ENCODE measurements around the gene SLC6A6. TPM values are rescaled to one million over a fixed set of nuclear protein-coding genes. Genes with fewer than 3 reads are reported as not detected.
"Not testable (repeated sequence)": the region's sequence is repeated elsewhere in the genome, so short reads cannot be mapped to it uniquely, and the experiment has no call there.

SLC6A6 gene
- total RNA-seq, 4 donors from 2014 or later: 34.4 to 166 (median 55.2) TPM

DNA sequence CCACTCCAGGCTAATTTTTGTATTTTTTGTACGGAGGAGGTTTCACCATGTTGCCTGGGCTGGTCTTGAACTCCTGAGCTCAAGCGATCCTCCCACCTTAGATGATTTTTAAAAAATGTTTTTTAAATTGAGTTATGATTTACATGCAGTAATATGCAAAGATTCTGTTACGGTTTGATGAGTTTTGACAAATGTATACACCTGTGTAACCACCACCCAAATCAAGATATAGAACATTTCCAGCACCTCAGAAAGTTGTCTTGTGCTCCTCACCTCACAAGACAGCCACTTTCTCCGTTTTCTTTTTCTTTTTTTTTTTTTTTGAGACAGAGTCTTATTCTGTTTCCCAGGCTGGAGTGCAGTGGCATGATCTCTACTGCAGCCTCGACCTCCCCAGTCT lies 4.8 kb downstream of the SLC6A6 start:
- no peak for DNase-seq (ENCODE audit: low spot score in 2 of 2)
- intact Hi-C loops (cut with DNase I; ENCODE audit: low total_unique reads): no loop called here

DNA sequence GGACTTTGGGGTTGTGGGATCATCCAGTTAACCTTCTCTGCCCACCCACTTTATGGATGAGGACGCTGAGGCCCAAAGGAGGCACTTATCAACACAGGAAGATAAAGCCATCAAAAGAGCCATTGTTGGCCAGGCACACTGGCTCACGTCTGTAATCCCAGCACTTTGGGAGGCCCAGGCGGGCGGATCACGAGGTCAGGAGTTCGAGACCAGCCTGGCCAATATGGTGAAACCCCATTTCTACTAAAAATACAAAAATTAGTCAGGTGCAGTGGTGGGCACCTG lies 7.3 kb downstream of the SLC6A6 start:
- intact Hi-C loops (cut with DNase I; ENCODE audit: low total_unique reads); H3K4me3 ChIP-seq (ENCODE audit: low read depth, poor library complexity, severe bottlenecking); DNase-seq (ENCODE audit: low spot score in 2 of 2): not testable (repeated sequence)
- WGBS, 2 donors: 89 to 92% methylated on average over 6 of the region's 6 CpGs

More for the DNA sequence above, 4.8 kb downstream of the SLC6A6 start:
- WGBS, 2 donors: 85 to 93% methylated on average over 5 of the region's 5 CpGs
- H3K4me3 ChIP-seq (ENCODE audit: low read depth, poor library complexity, severe bottlenecking): no peak overlapping the region
- TF ChIP-seq, protein P1, sequence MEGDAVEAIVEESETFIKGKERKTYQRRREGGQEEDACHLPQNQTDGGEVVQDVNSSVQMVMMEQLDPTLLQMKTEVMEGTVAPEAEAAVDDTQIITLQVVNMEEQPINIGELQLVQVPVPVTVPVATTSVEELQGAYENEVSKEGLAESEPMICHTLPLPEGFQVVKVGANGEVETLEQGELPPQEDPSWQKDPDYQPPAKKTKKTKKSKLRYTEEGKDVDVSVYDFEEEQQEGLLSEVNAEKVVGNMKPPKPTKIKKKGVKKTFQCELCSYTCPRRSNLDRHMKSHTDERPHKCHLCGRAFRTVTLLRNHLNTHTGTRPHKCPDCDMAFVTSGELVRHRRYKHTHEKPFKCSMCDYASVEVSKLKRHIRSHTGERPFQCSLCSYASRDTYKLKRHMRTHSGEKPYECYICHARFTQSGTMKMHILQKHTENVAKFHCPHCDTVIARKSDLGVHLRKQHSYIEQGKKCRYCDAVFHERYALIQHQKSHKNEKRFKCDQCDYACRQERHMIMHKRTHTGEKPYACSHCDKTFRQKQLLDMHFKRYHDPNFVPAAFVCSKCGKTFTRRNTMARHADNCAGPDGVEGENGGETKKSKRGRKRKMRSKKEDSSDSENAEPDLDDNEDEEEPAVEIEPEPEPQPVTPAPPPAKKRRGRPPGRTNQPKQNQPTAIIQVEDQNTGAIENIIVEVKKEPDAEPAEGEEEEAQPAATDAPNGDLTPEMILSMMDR (IDR thresholded peaks at IDR 0.05): no peak
- TF ChIP-seq POLR2A (IDR thresholded peaks at IDR 0.05): no peak

DNA sequence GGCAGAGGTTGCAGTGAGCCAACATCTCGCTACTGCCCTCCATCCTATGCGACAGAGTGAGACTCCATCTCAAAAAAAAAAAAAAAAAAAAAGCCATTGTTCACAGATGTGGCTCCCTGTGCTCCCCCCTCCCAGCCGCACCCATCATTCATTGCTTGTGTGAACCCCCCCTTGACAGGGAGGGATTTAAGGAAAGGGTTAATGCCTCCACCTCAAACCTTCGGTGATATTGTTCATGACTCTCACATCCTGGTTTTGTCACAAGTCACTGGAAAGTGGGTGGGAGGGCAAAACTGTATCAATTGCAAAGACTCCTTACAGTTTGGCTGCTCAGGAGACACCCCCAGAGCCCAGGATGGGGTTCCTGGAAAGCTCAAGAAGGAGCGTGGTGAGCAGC lies 7.7 kb downstream of the SLC6A6 start:
- no peak for DNase-seq (ENCODE audit: low spot score in 2 of 2)
- TF ChIP-seq POLR2A (IDR thresholded peaks at IDR 0.05): no peak
- TF ChIP-seq, protein P1 (IDR thresholded peaks at IDR 0.05): no peak
- WGBS, 2 donors: 83 to 88% methylated on average over 5 of the region's 5 CpGs
- H3K4me3 ChIP-seq (ENCODE audit: low read depth, poor library complexity, severe bottlenecking): no peak overlapping the region
- intact Hi-C loops (cut with DNase I; ENCODE audit: low total_unique reads): no loop called here

DNA sequence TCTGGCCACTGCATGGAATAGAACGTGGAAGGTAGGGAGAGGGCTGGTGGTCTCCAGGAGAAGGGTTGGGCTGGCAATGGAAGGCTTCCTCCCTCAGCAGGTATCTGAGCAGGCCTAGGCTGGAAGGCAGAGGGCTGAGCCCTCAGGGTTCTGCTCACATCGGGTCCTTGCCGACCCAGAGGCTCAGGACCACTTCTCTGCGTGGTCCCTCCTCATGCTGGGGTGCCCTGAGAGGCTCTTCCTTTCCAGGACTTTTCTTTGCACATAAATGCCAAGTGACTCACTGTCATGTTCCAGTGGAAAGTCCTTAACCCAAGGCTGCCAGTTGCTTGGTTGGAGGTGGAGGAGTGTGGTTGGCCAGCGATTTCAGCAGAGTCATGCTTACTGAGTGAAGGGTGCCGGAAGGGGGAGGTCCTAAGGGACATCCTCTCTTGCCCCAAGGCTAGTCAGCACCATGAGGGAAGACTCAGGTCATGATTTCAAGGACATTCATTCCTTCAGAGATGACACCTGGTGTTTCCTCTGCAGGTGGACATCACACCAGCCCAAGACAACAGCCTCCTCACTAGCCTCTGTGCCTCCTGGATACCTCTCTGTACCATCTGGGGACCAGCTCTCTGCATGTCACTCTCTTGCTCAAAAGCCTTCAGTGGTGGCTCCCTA lies 8.2 kb downstream of the SLC6A6 start:
- WGBS, 2 donors: 61 to 68% methylated on average over 6 of the region's 6 CpGs
- no peak for TF ChIP-seq POLR2A (IDR thresholded peaks at IDR 0.05)
- TF ChIP-seq, protein P1 (IDR thresholded peaks at IDR 0.05): no peak
- intact Hi-C loops (cut with DNase I; ENCODE audit: low total_unique reads): no loop called here
- DNase-seq (ENCODE audit: low spot score in 2 of 2): no peak
- no peak overlapping the region for H3K4me3 ChIP-seq (ENCODE audit: low read depth, poor library complexity, severe bottlenecking)

DNA sequence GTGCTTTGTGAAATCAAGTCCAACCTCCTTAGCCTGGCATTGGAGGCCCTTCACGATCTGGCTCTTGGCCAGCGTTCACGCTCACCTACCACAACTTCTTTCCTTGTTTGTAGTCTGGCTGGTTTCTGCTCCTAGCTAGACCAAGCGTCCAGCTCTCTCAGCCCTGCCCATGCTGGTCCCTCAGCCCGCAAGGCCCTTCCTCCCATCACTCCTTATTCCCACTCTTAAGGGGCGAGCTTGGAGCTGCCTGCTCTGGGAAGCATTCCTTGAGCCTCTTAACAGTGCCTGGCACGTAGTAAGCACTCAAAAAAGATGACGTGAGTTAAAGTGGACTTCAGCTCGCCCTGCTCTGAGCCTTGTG lies 8.7 kb downstream of the SLC6A6 start:
- no peak for TF ChIP-seq POLR2A (IDR thresholded peaks at IDR 0.05)
- TF ChIP-seq, protein P1 (IDR thresholded peaks at IDR 0.05): no peak

DNA sequence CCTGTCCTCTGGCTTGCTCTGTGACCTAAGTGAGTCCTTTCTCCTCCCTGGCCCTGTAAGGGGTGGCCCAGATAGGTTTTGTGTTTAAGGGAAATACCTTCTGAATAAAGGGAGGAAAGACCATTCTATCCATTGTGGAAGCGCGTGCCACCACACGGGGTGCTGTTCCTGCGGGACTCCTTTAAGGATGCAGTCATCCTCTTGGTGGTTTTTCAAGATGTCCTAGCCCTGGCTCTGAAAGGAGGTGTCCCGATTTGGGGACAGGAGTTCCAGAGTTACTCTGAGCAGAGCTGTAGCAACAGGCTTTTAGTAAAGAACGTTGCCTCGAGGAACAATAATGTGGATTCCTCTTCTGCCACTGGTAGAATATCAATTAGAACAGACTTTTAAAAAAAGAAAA lies 9.6 kb downstream of the SLC6A6 start:
- WGBS, 2 donors: 87 to 92% methylated on average over 7 of the region's 7 CpGs
- intact Hi-C loops (cut with DNase I; ENCODE audit: low total_unique reads): no loop called here

More for the DNA sequence above, 8.7 kb downstream of the SLC6A6 start:
- no peak overlapping the region for H3K4me3 ChIP-seq (ENCODE audit: low read depth, poor library complexity, severe bottlenecking)
- DNase-seq (ENCODE audit: low spot score in 2 of 2): no peak
- intact Hi-C loops (cut with DNase I; ENCODE audit: low total_unique reads): no loop called here
- 81 to 89% methylated on average over 9 of the region's 9 CpGs for WGBS, 2 donors

More for the DNA sequence above, 9.6 kb downstream of the SLC6A6 start:
- DNase-seq (ENCODE audit: low spot score in 2 of 2): no peak
- TF ChIP-seq, protein P1 (IDR thresholded peaks at IDR 0.05): no peak
- no peak for TF ChIP-seq POLR2A (IDR thresholded peaks at IDR 0.05)
- H3K4me3 ChIP-seq (ENCODE audit: low read depth, poor library complexity, severe bottlenecking): no peak overlapping the region

All from lower leg skin (tissue), 4 donors.